Panc1 (cell line): ENCODE measurements around the gene LGI4. TPM values are rescaled to one million over a fixed set of nuclear protein-coding genes. Genes with fewer than 3 reads are reported as not detected.
A peak's percentile ranks its signal among the peaks of the same experiment; 100 is the strongest.

ENCODE experiments used
- ATAC-seq: fragments of 200-7000 bp; cut with Tn5 transposase; 2 replicates; pipeline ENCODE4 v1.9.1; 2020; ENCODE audit warnings: mild to moderate bottlenecking, moderate library complexity
- BruUV-seq: library from RNA; stranded (reverse); fragments of 400-500 nt; replicated peaks from 2 replicates; lab custom pipeline; 2021; lab: Mats Ljungman, UMichigan
- CTCF ChIA-PET: fragments of 300-600 bp; sonication (Branson Sonifier 250); formaldehyde crosslinking; loops from one replicate; lab custom pipeline; 2022; ENCODE audit warnings: antibody characterized with exemption; lab: Charles Lee
- POLR2A ChIA-PET: fragments of 300-600 bp; sonication (Branson Sonifier 250); formaldehyde crosslinking; loops from one replicate; lab custom pipeline; 2022; ENCODE audit warnings: antibody characterized with exemption; lab: Charles Lee
- DNase-seq: peaks from one replicate; pipeline ENCODE4 v3.0.0-alpha.2; 2010; ENCODE audit warnings: low read depth, low spot score
- H3K27ac ChIP-seq: 2 replicates; pipeline ENCODE4 v1.5.1; 2011; ENCODE audit warnings: mild to moderate bottlenecking, low read length, inconsistent platforms
- H3K27me3 ChIP-seq: fragments of 200-500 bp; sonication (Bioruptor generic); 2 replicates; pipeline ENCODE4 v1.6.0; 2014; ENCODE audit warnings: low read length, inconsistent platforms; ENCODE audit not compliant: control insufficient read depth, insufficient read depth
- H3K36me3 ChIP-seq: fragments of 200-500 bp; sonication (Bioruptor generic); 2 replicates; pipeline ENCODE4 v1.5.1; 2014; ENCODE audit warnings: inconsistent platforms, mild to moderate bottlenecking, low read length, moderate library complexity; ENCODE audit not compliant: control insufficient read depth, insufficient read depth
- H3K4me1 ChIP-seq: 2 replicates; pipeline ENCODE4 v1.5.1; 2011; ENCODE audit warnings: inconsistent platforms, mild to moderate bottlenecking, low read length, moderate library complexity; ENCODE audit not compliant: control insufficient read depth, insufficient read depth
- H3K4me3 ChIP-seq, 2 experiments: 2 replicates each; pipeline ENCODE4 v1.5.1; 2011 to 2012; ENCODE audit warnings: low read depth in 2 of 2, low read length in 2 of 2, mild to moderate bottlenecking in 2 of 2, inconsistent platforms in 1 of 2, moderate library complexity in 1 of 2
- H3K9me3 ChIP-seq: fragments of 200-500 bp; sonication (Bioruptor generic); 2 replicates; pipeline ENCODE4 v1.5.1; 2014; ENCODE audit warnings: low read depth, mild to moderate bottlenecking, inconsistent platforms, low read length, moderate library complexity; ENCODE audit not compliant: control insufficient read depth, insufficient read depth
- CTCF ChIP-seq: fragments of 450-650 bp; IDR thresholded peaks from 2 replicates; pipeline ENCODE4 v1.5.1; 2017; ENCODE audit warnings: mild to moderate bottlenecking
- POLR2AphosphoS5 ChIP-seq: IDR thresholded peaks from 2 replicates; pipeline ENCODE4 v1.6.1; 2012; ENCODE audit warnings: mild to moderate bottlenecking, low read depth, low read length, moderate library complexity
- SIN3A ChIP-seq: IDR thresholded peaks from 2 replicates; pipeline ENCODE4 v1.6.1; 2012; ENCODE audit warnings: low read depth, mild to moderate bottlenecking, low read length, moderate library complexity, borderline replicate concordance; ENCODE audit not compliant: insufficient read depth
- in situ Hi-C: cut with HindIII; loops from 2 replicates; pipeline ENCODE4 v1.10.0; 2016; ENCODE audit warnings: low sequenced_read_pairs, low pct_unique_long_range_greater_than_20kb
- intact Hi-C: fragments of 100-400 bp; cut with micrococcal nuclease; formaldehyde crosslinking; loops from one replicate; pipeline ENCODE4 v1.10.0; 2022; ENCODE audit not compliant: unreplicated experiment
- total RNA-seq: library from RNA; stranded (reverse); gene quantifications from one replicate; pipeline ENCODE4 v1.2.1, GENCODE V29; 2021; ENCODE audit not compliant: unreplicated experiment

The LGI4 gene
- total RNA-seq, 1 experiment from 2014 or later, result 0.18 TPM

- CTCF ChIA-PET, result interaction anchor here (0.5 to 1.4 kb wide), 5 partner anchors 11 to 616 kb away, joined by 3 to 7 read pairs (median 3); partner anchors contain the start of genes FXYD7 and LGI4
- intact Hi-C loops, result no loop called here
Observed at GRCh38 chr19:35124098-35125060, 10.5 kb downstream of the LGI4 start.

GRCh38 chr19:35123573-35123972 lies 11.3 kb downstream of the LGI4 start:
- CTCF ChIA-PET, result interaction anchor here (1.4 kb wide), 1 partner anchor 12 kb away, joined by 7 read pairs; the partner anchor contains the start of gene LGI4
- intact Hi-C loops, result no loop called here

More at GRCh38 chr19:35124098-35125060, 10.5 kb downstream of the LGI4 start:
- Histone ChIP-seq H3K4me3 (peak overlapping the region; percentile 57 to 70), H3K9me3 (no peaks in the 10 kb centered on the region), H3K27me3 (no peaks in the 10 kb centered on the region), H3K27ac (peak overlapping the region; percentile 93), H3K4me1 (peaks cover 8% of the 10 kb centered on the region), H3K36me3 (no peaks in the 10 kb centered on the region)
- in situ Hi-C loops, result no loop called here
- ATAC-seq (peak; percentile 97), DNase-seq (no peak)
- POLR2A ChIA-PET, result no interaction called here
- TF ChIP-seq POLR2AphosphoS5 (peak; percentile 46; the same call in 1 of the 2 replicates), CTCF (no peak)
- BruUV-seq, result no TSS peak

More at GRCh38 chr19:35123573-35123972, 11.3 kb downstream of the LGI4 start:
- TF ChIP-seq CTCF (no peak), SIN3A (no peak)
- ATAC-seq (no peak), DNase-seq (no peak)
- Histone ChIP-seq H3K4me1 (peaks cover 8% of the 10 kb centered on the region), H3K9me3 (no peaks in the 10 kb centered on the region), H3K27ac (peak overlapping the region; percentile 93; the same call in 1 of the 2 replicates), H3K4me3 (no peak overlapping the region), H3K36me3 (no peaks in the 10 kb centered on the region), H3K27me3 (no peaks in the 10 kb centered on the region)
- POLR2A ChIA-PET, result no interaction called here
- BruUV-seq, result no TSS peak
- in situ Hi-C loops, result no loop called here
